ENCODE results near the gene ERG. TPM values are rescaled to one million over a fixed set of nuclear protein-coding genes. Genes with fewer than 3 reads are reported as not detected.
A peak's percentile ranks its signal among the peaks of the same experiment; 100 is the strongest.

The ERG gene
- total RNA-seq, 3 donors from 2014 or later (not counting 1 experiment from before 2014, with no cell fraction given) = 0.36 to 0.58 TPM; not detected in 1

DNA sequence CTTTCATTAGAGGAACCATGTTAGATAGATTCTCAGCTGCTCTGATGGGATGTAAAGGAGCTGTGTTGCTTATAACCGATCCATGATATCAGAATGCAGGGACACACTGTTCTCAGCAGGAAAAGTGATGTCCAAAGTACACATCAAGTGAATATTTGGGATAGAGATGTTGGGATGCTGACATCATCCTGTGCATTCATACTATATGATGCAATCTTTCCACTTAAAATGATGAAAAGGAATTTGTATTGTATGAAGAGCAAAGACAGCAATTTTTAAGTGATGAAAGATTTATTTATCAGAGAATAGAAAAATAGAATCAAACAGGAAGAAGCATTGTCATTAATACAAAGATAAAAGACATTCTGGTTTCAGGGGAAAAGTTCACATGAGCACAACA, 110.1 kb downstream of the ERG start:
- Mint-ChIP-seq H3K27ac (no peak overlapping the region), H3K36me3 (no peaks in the 10 kb centered on the region), H3K4me3 (no peak overlapping the region), H3K27me3 (ENCODE audit: low read depth in 2 of 2) (peaks cover 9 to 49% of the 10 kb centered on the region in 2 donors), H3K9me3 (no peaks in the 10 kb centered on the region), H3K4me1 (peaks cover 0 to 5% of the 10 kb centered on the region in 2 donors)
- no peak overlapping the region for H3K4me3 ChIP-seq (ENCODE audit: low read length)
- no peaks in the 10 kb centered on the region for H3K27me3 ChIP-seq (ENCODE audit: control insufficient read depth, insufficient read depth, low read length)
- no peak for ATAC-seq
- 81% methylated on average over 1 of the region's 1 CpG for WGBS (ENCODE audit: insufficient coverage)
- H3K36me3 ChIP-seq (ENCODE audit: control insufficient read depth, insufficient read depth, low read length) = no peaks in the 10 kb centered on the region
- no peaks in the 10 kb centered on the region for H3K4me1 ChIP-seq (ENCODE audit: control insufficient read depth, insufficient read depth, low read length)
- H3K9me3 ChIP-seq (ENCODE audit: control insufficient read depth, insufficient read depth, low read length) = no peaks in the 10 kb centered on the region
- H3K27ac ChIP-seq (ENCODE audit: low read length) = no peak overlapping the region
- no peak for DNase-seq
- TF ChIP-seq, protein P1, sequence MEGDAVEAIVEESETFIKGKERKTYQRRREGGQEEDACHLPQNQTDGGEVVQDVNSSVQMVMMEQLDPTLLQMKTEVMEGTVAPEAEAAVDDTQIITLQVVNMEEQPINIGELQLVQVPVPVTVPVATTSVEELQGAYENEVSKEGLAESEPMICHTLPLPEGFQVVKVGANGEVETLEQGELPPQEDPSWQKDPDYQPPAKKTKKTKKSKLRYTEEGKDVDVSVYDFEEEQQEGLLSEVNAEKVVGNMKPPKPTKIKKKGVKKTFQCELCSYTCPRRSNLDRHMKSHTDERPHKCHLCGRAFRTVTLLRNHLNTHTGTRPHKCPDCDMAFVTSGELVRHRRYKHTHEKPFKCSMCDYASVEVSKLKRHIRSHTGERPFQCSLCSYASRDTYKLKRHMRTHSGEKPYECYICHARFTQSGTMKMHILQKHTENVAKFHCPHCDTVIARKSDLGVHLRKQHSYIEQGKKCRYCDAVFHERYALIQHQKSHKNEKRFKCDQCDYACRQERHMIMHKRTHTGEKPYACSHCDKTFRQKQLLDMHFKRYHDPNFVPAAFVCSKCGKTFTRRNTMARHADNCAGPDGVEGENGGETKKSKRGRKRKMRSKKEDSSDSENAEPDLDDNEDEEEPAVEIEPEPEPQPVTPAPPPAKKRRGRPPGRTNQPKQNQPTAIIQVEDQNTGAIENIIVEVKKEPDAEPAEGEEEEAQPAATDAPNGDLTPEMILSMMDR (IDR thresholded peaks at IDR 0.05) = no peak
- intact Hi-C loops (cut with micrococcal nuclease) = no loop called here

DNA sequence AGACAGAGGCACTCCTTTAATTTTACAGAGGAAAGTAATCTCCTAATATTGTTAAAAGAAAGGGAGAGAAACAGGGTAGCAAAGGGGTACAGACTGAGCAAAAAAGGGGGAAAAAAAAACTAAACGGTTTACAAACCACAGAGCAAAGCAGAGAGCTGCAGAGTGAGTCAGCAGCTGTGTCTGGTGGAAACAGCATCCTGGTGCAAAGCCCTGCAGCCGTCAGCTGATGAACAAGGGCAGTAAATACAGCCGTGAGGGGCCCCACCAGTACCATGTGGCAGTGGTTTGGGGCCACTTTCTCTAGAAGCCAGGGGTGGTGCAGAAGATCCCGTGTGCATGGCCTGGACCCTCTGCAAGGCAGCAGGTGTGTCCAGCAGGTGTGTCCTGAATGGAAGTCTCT, 111.3 kb downstream of the ERG start:
- Mint-ChIP-seq H3K4me3 (no peak overlapping the region), H3K27me3 (ENCODE audit: low read depth in 2 of 2) (peaks cover 10 to 48% of the 10 kb centered on the region in 2 donors), H3K4me1 (peaks cover 0 to 5% of the 10 kb centered on the region in 2 donors), H3K27ac (no peak overlapping the region), H3K9me3 (no peaks in the 10 kb centered on the region), H3K36me3 (no peaks in the 10 kb centered on the region)
- intact Hi-C loops (cut with micrococcal nuclease) = no loop called here
- Histone ChIP-seq H3K36me3 (ENCODE audit: control insufficient read depth, insufficient read depth, low read length) (no peaks in the 10 kb centered on the region), H3K4me1 (ENCODE audit: control insufficient read depth, insufficient read depth, low read length) (no peaks in the 10 kb centered on the region), H3K27me3 (ENCODE audit: control insufficient read depth, insufficient read depth, low read length) (no peaks in the 10 kb centered on the region), H3K4me3 (ENCODE audit: low read length) (no peak overlapping the region), H3K27ac (ENCODE audit: low read length) (no peak overlapping the region), H3K9me3 (ENCODE audit: control insufficient read depth, insufficient read depth, low read length) (no peaks in the 10 kb centered on the region)
- ATAC-seq (peak in 1 of 3 donors; percentile 53), DNase-seq (no peak)
- 2% methylated on average over 4 of the region's 4 CpGs for WGBS (ENCODE audit: insufficient coverage)
- TF ChIP-seq, protein P1 (IDR thresholded peaks at IDR 0.05) = no peak

DNA sequence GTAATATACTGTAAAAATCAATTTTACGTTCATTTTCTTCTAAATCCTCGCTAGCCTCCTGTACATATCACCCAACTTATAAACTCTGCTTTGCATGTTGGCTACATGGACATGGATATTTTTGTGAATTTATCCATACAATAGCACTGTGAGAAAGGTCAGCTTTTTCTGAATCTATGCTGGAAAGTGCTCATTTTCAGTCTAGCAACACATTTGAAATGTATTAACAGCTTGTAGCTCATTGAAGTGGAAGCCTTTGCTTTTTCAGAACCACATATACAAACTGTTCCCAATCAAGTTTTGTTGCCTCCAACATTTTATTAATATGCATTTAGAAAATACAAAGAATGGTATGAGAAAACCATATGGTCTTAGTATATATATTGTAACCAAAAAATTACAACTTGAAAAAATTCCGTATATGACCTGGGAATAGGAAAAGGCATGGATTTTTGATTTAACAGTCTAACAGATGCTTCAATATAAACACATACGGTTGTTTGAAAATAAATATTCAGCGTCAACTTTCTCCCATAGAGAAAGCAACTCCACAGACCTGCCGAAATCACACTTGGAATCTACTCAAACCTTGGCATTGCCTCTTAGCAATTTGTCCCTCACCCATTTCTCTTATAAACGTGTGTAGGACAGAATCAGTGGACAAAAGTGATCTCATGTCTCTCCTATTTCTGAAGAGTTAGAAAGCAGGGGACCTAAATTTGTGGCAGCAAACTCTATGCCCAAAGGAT, 112.7 kb downstream of the ERG start:
- ATAC-seq (no peak), DNase-seq (no peak)
- Histone ChIP-seq H3K4me3 (ENCODE audit: low read length) (no peak overlapping the region), H3K4me1 (ENCODE audit: control insufficient read depth, insufficient read depth, low read length) (no peaks in the 10 kb centered on the region), H3K36me3 (ENCODE audit: control insufficient read depth, insufficient read depth, low read length) (no peaks in the 10 kb centered on the region), H3K9me3 (ENCODE audit: control insufficient read depth, insufficient read depth, low read length) (no peaks in the 10 kb centered on the region), H3K27ac (ENCODE audit: low read length) (no peak overlapping the region), H3K27me3 (ENCODE audit: control insufficient read depth, insufficient read depth, low read length) (no peaks in the 10 kb centered on the region)
- intact Hi-C loops (cut with micrococcal nuclease) = no loop called here
- Mint-ChIP-seq H3K4me3 (no peak overlapping the region), H3K27ac (no peak overlapping the region), H3K9me3 (no peaks in the 10 kb centered on the region), H3K27me3 (ENCODE audit: low read depth in 2 of 2) (peaks cover 10 to 44% of the 10 kb centered on the region in 2 donors), H3K4me1 (peaks cover 0 to 5% of the 10 kb centered on the region in 2 donors), H3K36me3 (no peaks in the 10 kb centered on the region)
- TF ChIP-seq, protein P1 (IDR thresholded peaks at IDR 0.05) = no peak
- 82% methylated on average over 4 of the region's 7 CpGs for WGBS (ENCODE audit: insufficient coverage)

All from natural killer cell (primary cell).